ENCODE results near the gene TBC1D32. TPM values are rescaled to one million over a fixed set of nuclear protein-coding genes. Genes with fewer than 3 reads are reported as not detected.

Gene TBC1D32
- total and polyA plus RNA-seq, 4 donors = 1.2 to 31.7 (median 3.7) TPM

DNA sequence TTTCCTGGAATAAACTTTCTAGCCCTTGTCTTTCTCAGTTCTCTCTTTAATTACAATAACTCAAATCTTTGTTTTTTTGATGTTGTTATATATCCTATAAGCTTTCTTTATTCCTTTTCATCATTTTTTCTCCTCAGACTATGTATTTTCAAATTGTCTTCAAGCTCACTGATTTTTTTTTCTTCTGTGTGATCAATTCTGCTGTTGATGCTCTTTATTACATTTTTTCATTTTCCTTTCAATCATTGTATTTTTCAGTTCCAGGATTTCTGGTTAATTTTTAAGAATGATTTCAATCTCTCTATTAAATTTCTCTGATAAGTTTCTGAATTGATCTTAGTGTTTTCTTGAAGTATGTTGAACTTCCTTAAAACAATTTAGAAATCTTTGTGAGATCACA, 209.7 kb downstream of the TBC1D32 start:
- no peak for DNase-seq
- no peak overlapping the region for H3K4me3 ChIP-seq
- ATAC-seq (ENCODE audit: insufficient read depth, low FRiP score) = no peak
- no peaks in the 10 kb centered on the region for H3K4me1 ChIP-seq (ENCODE audit: control insufficient read depth in 5 of 5, insufficient read depth in 5 of 5, low read length in 5 of 5)
- H3K9ac ChIP-seq (ENCODE audit: insufficient read depth in 1 of 2, low read length in 2 of 2) = no peak overlapping the region
- TF ChIP-seq, protein P1, sequence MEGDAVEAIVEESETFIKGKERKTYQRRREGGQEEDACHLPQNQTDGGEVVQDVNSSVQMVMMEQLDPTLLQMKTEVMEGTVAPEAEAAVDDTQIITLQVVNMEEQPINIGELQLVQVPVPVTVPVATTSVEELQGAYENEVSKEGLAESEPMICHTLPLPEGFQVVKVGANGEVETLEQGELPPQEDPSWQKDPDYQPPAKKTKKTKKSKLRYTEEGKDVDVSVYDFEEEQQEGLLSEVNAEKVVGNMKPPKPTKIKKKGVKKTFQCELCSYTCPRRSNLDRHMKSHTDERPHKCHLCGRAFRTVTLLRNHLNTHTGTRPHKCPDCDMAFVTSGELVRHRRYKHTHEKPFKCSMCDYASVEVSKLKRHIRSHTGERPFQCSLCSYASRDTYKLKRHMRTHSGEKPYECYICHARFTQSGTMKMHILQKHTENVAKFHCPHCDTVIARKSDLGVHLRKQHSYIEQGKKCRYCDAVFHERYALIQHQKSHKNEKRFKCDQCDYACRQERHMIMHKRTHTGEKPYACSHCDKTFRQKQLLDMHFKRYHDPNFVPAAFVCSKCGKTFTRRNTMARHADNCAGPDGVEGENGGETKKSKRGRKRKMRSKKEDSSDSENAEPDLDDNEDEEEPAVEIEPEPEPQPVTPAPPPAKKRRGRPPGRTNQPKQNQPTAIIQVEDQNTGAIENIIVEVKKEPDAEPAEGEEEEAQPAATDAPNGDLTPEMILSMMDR (IDR thresholded peaks at IDR 0.05; ENCODE audit: control extremely low read depth, extremely low read depth) = no peak
- H3K27ac ChIP-seq (ENCODE audit: low read depth in 1 of 2, low read length in 1 of 2) = no peak overlapping the region
- H3K9me3 ChIP-seq (ENCODE audit: control insufficient read depth in 4 of 4, insufficient read depth in 3 of 4, low read length in 3 of 4) = peaks cover 0 to 11% (median 8%) of the 10 kb centered on the region in 4 donors
- H3K27me3 ChIP-seq (ENCODE audit: control insufficient read depth in 3 of 3, insufficient read depth in 3 of 3, low read length in 2 of 3) = no peaks in the 10 kb centered on the region
- peaks cover 0 to 19% (median 7%) of the 10 kb centered on the region in 4 donors for H3K36me3 ChIP-seq (ENCODE audit: control insufficient read depth in 4 of 4, insufficient read depth in 4 of 4, low read length in 4 of 4)

DNA sequence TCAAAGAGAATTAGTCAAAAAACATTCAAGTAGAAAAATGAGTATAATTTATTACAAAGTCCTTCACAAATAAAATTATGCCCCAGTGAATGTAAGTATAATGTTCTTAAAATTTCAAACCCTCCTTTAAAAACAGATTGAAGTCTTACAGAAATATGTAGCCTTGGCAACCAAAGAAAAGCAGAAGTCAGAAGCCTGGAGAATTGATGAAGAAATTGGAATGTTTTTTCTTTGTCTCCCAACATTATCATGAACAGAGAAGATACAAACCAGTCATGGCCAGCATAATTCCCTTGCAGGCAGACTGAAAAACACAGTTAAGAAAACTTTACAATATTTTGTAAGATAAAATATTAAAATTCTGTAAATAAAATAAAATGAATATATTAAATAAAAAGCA, 221.9 kb downstream of the TBC1D32 start:
- no peaks in the 10 kb centered on the region for H3K27me3 ChIP-seq (ENCODE audit: control insufficient read depth in 3 of 3, insufficient read depth in 3 of 3, low read length in 2 of 3)
- no peak overlapping the region for H3K27ac ChIP-seq (ENCODE audit: low read depth in 1 of 2, low read length in 1 of 2)
- TF ChIP-seq, protein P1 (IDR thresholded peaks at IDR 0.05; ENCODE audit: control extremely low read depth, extremely low read depth) = no peak
- H3K4me1 ChIP-seq (ENCODE audit: control insufficient read depth in 5 of 5, insufficient read depth in 5 of 5, low read length in 5 of 5) = no peaks in the 10 kb centered on the region
- no peak overlapping the region for H3K9ac ChIP-seq (ENCODE audit: insufficient read depth in 1 of 2, low read length in 2 of 2)
- ATAC-seq (ENCODE audit: insufficient read depth, low FRiP score) (no peak), DNase-seq (no peak)
- no peak overlapping the region for H3K4me3 ChIP-seq
- H3K36me3 ChIP-seq (ENCODE audit: control insufficient read depth in 4 of 4, insufficient read depth in 4 of 4, low read length in 4 of 4) = no peaks in the 10 kb centered on the region
- no peaks in the 10 kb centered on the region for H3K9me3 ChIP-seq (ENCODE audit: control insufficient read depth in 4 of 4, insufficient read depth in 3 of 4, low read length in 3 of 4)

DNA sequence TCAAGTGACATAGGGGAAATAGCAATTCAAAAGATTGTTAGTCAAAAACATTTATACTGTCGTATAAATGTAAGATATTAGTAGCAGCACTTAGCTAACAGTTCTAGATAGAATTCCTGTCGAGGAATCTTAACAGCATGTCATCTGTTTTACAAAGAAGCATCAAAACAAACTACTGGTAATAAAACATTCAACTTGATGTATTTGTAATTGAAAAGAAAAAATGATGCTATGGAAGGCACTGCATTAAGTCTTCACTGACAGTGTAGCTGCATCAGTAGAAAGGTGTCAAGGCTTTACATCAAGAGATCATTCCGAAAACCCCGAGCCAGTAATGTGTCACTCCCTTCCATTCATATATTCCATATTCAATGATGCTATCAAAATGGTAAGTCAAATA, 223.5 kb downstream of the TBC1D32 start:
- no peaks in the 10 kb centered on the region for H3K4me1 ChIP-seq (ENCODE audit: control insufficient read depth in 5 of 5, insufficient read depth in 5 of 5, low read length in 5 of 5)
- no peak for DNase-seq
- no peaks in the 10 kb centered on the region for H3K9me3 ChIP-seq (ENCODE audit: control insufficient read depth in 4 of 4, insufficient read depth in 3 of 4, low read length in 3 of 4)
- no peak overlapping the region for H3K4me3 ChIP-seq
- ATAC-seq (ENCODE audit: insufficient read depth, low FRiP score) = no peak
- H3K27me3 ChIP-seq (ENCODE audit: control insufficient read depth in 3 of 3, insufficient read depth in 3 of 3, low read length in 2 of 3) = no peaks in the 10 kb centered on the region
- TF ChIP-seq, protein P1 (IDR thresholded peaks at IDR 0.05; ENCODE audit: control extremely low read depth, extremely low read depth) = no peak
- 95 to 96% methylated on average over 4 of the region's 4 CpGs for WGBS, 2 donors
- no peak overlapping the region for H3K9ac ChIP-seq (ENCODE audit: insufficient read depth in 1 of 2, low read length in 2 of 2)
- H3K36me3 ChIP-seq (ENCODE audit: control insufficient read depth in 4 of 4, insufficient read depth in 4 of 4, low read length in 4 of 4) = no peaks in the 10 kb centered on the region
- H3K27ac ChIP-seq (ENCODE audit: low read depth in 1 of 2, low read length in 1 of 2) = no peak overlapping the region

DNA sequence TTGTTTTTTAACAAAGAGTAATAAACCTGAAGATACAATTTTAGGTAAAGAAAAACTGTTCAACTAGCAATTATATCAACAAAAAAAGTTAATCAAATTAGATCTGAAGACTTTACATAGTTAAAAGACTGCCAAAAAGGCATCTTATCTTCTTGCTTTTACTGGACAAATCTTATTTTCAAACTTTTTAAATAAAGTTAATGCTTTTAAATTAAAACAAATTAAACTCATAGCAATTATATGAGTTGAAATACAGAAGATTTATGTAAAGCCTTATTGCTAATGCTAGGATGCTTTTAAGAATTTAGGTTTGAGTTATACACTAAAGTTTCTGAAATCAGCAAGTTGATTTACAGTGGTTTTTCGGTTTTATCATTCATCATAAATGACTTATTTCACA, 227.3 kb downstream of the TBC1D32 start:
- Histone ChIP-seq H3K27ac (ENCODE audit: low read depth in 1 of 2, low read length in 1 of 2) (no peak overlapping the region), H3K27me3 (ENCODE audit: control insufficient read depth in 3 of 3, insufficient read depth in 3 of 3, low read length in 2 of 3) (no peaks in the 10 kb centered on the region), H3K9ac (ENCODE audit: insufficient read depth in 1 of 2, low read length in 2 of 2) (no peak overlapping the region), H3K4me3 (no peak overlapping the region), H3K4me1 (ENCODE audit: control insufficient read depth in 5 of 5, insufficient read depth in 5 of 5, low read length in 5 of 5) (no peaks in the 10 kb centered on the region), H3K36me3 (ENCODE audit: control insufficient read depth in 4 of 4, insufficient read depth in 4 of 4, low read length in 4 of 4) (no peaks in the 10 kb centered on the region), H3K9me3 (ENCODE audit: control insufficient read depth in 4 of 4, insufficient read depth in 3 of 4, low read length in 3 of 4) (no peaks in the 10 kb centered on the region)
- WGBS, 2 donors = 93 to 96% methylated on average over 1 of the region's 1 CpG
- DNase-seq (no peak), ATAC-seq (ENCODE audit: insufficient read depth, low FRiP score) (no peak)
- TF ChIP-seq, protein P1 (IDR thresholded peaks at IDR 0.05; ENCODE audit: control extremely low read depth, extremely low read depth) = no peak

Measured in lung (tissue), 12 donors.